ENCODE measurements around the gene PRTFDC1.

- no peak for TF ChIP-seq EZH2 (IDR thresholded peaks at IDR 0.05; ENCODE audit: low read depth)
- TF ChIP-seq, protein P1, sequence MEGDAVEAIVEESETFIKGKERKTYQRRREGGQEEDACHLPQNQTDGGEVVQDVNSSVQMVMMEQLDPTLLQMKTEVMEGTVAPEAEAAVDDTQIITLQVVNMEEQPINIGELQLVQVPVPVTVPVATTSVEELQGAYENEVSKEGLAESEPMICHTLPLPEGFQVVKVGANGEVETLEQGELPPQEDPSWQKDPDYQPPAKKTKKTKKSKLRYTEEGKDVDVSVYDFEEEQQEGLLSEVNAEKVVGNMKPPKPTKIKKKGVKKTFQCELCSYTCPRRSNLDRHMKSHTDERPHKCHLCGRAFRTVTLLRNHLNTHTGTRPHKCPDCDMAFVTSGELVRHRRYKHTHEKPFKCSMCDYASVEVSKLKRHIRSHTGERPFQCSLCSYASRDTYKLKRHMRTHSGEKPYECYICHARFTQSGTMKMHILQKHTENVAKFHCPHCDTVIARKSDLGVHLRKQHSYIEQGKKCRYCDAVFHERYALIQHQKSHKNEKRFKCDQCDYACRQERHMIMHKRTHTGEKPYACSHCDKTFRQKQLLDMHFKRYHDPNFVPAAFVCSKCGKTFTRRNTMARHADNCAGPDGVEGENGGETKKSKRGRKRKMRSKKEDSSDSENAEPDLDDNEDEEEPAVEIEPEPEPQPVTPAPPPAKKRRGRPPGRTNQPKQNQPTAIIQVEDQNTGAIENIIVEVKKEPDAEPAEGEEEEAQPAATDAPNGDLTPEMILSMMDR (conservative IDR thresholded peaks at IDR 0.05): no peak
Observed at GRCh38 chr10:24851629-24852028, 100.8 kb downstream of the PRTFDC1 start.
